Dedifferentiated amniotic fluid mesenchymal stem cell (primary cell): Measurements from ENCODE around the gene AXIN1.
"Not testable (repeated sequence)": the region's sequence is repeated elsewhere in the genome, so short reads cannot be mapped to it uniquely, and the experiment has no call there.

ENCODE experiments used
- DNase-seq: peaks from one replicate; pipeline ENCODE4 v3.0.0-alpha.2; 2016; ENCODE audit errors: extremely low spot score

AXIN1 gene

GRCh38 chr16:267562-267961 lies 85.0 kb downstream of the AXIN1 start:
- not testable (repeated sequence) for DNase-seq

- DNase-seq: no peak
Measured at GRCh38 chr16:266258-267164, 86.0 kb downstream of the AXIN1 start.

- no peak for DNase-seq
Measured at GRCh38 chr16:265711-266110, 86.8 kb downstream of the AXIN1 start.

- DNase-seq: no peak
Measured at GRCh38 chr16:265002-265529, 87.5 kb downstream of the AXIN1 start.

DNA sequence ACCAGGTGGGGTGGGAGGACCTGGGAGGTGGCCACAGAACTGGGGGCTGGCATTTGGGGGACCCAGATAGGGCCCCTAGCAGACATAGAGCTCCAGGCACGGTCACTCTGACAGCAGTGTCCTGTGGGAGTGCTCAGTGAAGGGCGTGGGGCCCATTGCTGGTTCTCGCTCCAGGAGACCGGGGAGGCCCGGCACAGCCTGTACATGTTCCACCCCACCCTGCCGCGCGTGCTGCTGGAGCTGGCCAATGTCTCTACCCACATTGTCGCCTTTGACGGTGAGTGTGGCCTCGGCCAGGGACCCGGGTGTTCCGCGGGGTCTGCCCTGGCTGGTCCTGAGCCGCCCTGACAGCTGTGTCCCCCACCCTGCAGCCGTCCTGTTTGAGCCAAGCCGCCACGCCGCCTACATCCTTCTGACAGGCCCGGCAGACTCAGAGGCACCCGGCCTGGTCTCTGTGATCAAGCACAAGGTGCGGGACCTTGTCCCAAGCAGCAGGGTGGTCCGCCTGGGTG lies 88.0 kb downstream of the AXIN1 start:
- no peak for DNase-seq

DNA sequence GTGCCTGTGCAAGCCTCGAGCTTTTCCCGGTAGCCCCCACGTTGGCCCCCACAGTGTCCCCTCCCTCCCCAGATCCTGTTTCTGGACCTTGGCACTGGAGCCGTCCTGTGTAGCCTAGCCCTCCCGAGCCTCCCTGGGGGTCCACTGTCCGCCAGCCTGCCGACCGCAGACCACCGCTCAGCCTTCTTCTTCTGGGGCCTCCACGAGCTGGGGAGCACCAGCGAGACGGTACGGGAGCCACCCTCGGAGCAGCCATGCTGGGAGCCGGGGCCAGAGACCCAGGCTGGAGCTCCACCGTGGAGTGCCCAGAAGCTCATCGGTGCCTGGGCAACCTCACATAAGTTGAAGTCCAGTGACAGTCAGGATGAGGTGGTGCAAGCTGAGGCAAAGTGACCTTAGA lies 88.6 kb downstream of the AXIN1 start:
- DNase-seq: no peak

DNA sequence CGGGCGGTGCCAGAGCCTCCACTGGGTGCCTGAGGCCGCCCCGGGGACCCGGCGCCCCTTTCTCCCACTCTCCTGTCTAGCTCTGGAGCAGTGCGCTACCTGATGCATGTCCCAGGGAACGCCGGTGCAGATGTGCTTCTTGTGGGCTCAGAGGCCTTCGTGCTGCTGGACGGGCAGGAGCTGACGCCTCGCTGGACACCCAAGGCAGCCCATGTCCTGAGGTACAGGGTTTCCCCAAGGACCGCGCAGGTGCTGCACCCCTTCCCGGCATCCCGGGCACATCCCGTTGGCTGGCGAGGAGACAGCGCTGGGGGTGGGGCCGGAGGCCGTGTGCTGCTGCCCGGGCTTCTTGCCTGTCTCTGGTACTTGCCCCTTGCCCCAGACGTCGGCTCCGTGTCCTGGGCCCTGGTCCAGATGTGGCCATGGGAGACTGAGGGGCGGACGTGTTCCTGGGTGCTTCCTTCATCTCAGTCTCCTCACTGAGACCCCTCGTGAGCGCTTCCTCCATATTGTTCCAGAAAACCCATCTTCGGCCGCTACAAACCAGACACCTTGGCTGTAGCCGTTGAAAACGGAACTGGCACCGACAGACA lies 89.2 kb downstream of the AXIN1 start:
- DNase-seq: no peak

- no peak for DNase-seq
Measured at GRCh38 chr16:262121-262745, 90.3 kb downstream of the AXIN1 start.

- no peak for DNase-seq
Measured at GRCh38 chr16:261031-261691, 91.4 kb downstream of the AXIN1 start.

GRCh38 chr16:260326-260725 lies 92.2 kb downstream of the AXIN1 start:
- no peak for DNase-seq

DNA sequence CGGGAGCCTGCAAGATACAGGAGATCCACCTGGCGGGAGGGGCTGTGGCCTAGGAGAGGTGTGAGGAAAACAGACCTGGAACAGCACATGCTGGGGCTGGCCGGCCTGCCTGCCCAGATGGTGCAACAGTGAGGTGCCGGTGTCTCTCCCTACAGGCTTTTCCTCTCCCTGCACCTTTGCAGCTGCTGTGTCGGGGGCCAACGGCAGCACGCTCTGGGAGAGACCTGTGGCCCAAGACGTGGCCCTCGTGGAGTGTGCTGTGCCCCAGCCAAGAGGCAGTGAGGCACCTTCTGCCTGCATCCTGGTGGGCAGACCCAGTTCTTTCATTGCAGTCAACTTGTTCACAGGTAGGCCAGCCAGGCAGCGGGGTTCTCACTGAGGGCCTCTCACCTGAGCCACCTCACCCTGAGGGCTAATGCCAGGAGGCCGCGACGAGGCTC lies 92.7 kb downstream of the AXIN1 start:
- DNase-seq: no peak

DNA sequence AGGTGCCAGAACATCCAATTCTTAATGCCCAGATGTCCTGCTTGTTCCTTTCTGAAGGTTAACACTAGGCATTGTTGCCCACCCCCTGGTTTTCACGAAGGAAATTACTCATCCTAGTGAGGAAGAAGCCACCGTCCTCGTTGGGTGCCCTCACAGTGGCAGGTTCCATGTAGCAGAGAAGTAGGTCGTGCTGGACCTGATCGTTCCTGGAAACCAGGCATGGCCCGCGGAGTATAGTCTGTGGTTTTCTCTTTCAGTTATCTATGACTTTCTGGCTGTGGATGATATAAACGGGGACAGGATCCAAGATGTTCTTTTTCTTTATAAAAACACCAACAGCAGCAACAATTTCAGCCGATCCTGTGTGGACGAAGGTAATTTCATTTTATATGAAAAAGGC lies 93.3 kb downstream of the AXIN1 start:
- DNase-seq: no peak

- DNase-seq: not testable (repeated sequence)
Measured at GRCh38 chr16:258091-258490, 94.4 kb downstream of the AXIN1 start.

DNA sequence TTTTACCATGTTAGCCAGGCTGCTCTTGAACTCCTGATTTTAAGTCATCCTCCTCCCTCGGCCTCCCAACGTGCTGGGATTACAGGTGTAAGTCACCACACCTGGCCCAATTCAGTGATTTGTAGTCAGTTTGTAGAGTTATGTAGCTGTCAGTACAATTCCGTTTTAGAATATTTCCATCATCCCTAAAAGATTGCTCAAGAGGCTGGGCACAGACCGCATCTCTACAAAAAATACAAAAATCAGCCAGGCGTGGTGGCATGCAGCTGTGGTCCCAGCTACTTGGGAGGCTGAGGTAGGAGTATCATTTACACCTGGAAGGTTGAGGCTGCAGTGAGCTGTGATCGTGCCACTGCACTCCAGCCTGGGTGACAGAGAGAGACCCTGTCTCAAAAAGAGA lies 97.3 kb downstream of the AXIN1 start:
- no peak for DNase-seq

- DNase-seq: no peak
Measured at GRCh38 chr16:254461-254860, 98.1 kb downstream of the AXIN1 start.

- DNase-seq: no peak
Measured at GRCh38 chr16:253833-254232, 98.7 kb downstream of the AXIN1 start.

- no peak for DNase-seq
Measured at GRCh38 chr16:252366-253337, 99.9 kb downstream of the AXIN1 start.

- no peak for DNase-seq
Measured at GRCh38 chr16:249431-249830, 103.1 kb downstream of the AXIN1 start.

- DNase-seq: no peak
Measured at GRCh38 chr16:247027-247426, 105.5 kb downstream of the AXIN1 start.

DNA sequence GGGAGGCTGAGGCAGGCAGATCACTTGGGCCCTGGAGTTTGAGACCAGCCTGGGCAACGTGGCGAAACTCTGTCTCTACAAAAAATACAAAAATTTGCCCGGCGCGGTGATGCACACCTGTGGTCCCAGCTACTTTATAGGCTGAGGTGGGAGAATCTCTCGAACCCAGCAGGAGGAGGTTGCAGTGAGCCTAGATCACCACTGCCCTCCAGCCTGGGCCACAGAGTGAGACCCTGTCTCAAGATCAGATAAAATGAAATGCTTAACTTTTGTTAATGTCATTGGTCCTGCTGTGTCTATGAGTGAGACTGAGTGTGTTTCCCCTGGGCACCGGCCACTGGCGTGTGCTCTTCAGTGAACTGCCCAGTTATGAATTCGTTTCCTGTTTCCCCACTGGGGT lies 107.4 kb downstream of the AXIN1 start:
- DNase-seq: no peak

DNA sequence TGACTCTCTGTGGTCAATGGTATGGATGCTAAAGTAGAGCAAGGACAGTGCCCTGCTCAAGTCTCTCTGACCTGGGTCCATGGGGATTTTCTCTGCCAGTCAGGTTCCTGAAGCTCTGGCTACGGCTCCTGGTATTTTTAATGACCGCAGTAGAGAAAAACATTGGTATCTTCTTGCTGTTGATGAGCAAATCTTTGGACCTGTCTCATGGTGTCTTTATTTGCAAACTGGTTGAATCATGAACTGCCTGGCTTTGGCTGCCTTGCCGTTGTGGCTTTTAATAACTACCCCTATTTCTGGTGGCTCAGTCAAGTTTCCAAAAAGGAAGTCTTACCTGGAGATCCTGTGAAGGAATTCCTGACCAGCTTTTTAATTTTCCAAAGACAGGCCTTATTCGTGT lies 109.2 kb downstream of the AXIN1 start:
- DNase-seq: no peak
